H1 (cell line): ENCODE results near the gene CTBP2. TPM values are rescaled to one million over a fixed set of nuclear protein-coding genes. Genes with fewer than 3 reads are reported as not detected.

Source experiments
- GABPA ChIP-seq: IDR thresholded peaks from 2 replicates; pipeline ENCODE4 v1.6.1; 2011; ENCODE audit warnings: mild to moderate bottlenecking, low read length, moderate library complexity, borderline replicate concordance; ENCODE audit not compliant: insufficient read depth
- NANOG ChIP-seq: IDR thresholded peaks from 2 replicates; pipeline ENCODE4 v1.6.1; 2011; ENCODE audit warnings: low read length, low read depth, mild to moderate bottlenecking, inconsistent platforms; ENCODE audit not compliant: insufficient read depth, poor library complexity, severe bottlenecking
- polyA plus RNA-seq, 7 experiments: library from polyadenylated mRNA; depleted of rRNA in 3 of 7; stranded (reverse) in 5 of 7; unstranded in 2 of 7; fragments of >200 nt in 5 of 7; fragments of 200-250 nt in 2 of 7; gene quantifications; 1 replicate in 5 of 7; 2 replicates in 1 of 7; 4 replicates in 1 of 7; pipeline versions ENCODE4 v1.2.1 to v1.2.3, GENCODE V29; 2011 to 2013; ENCODE audit warnings: missing spikeins in 2 of 7, mixed read lengths in 2 of 7
- total RNA-seq: library from RNA; stranded (reverse); fragmentation: NEBNext Ultra II Directional; extraction: Animal tissue kit (Norgen Biotek cat#: 25700); gene quantifications from 2 replicates; pipeline ENCODE4 v1.2.1, GENCODE V29; 2021

Gene CTBP2
- total and polyA plus RNA-seq, 2 of the 8 experiments (the other 6 are each of a cell fraction or from before 2014, with no cell fraction given), result 208 to 221 TPM

DNA sequence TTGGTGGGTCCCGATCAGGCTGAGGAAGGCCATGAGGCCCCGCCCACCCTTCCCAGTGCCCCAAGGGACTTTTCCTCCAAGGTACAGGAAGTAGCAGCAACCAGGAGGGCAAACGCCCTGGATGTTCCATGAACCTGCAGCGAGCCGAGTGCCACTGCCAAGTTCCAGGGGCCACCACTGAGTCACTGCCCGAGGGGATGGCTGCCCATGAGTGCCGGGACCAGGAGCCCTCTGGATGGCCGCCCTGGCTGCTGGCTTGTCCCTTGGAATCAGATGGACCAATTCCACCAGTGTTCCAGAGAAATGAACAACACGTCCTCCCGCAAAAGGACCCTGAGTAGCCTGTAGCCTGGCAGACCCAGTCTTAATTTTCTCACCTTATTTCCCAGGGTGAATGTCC, 144.2 kb downstream of the CTBP2 start (continued):
- TF ChIP-seq GABPA, result no peak
- TF ChIP-seq NANOG, result no peak
